GM15510 (cell line): ENCODE measurements around the gene SEMA3B.
A peak's percentile ranks its signal among the peaks of the same experiment; 100 is the strongest.

Experiments used
- POLR2A ChIP-seq: IDR thresholded peaks from 3 replicates; pipeline ENCODE4 v1.6.1; 2011; ENCODE audit warnings: borderline replicate concordance; ENCODE audit not compliant: insufficient read length; ENCODE audit errors: extremely low read depth

Gene SEMA3B

GRCh38 chr3:50235716-50236483 is 33.0 kb upstream of the SEMA3B start, which contains the start of gene GNAI2:
GNAI2 (plus strand) TSS chr3:50236204; CDS start chr3:50236336, 132 bp downstream.
- peak; percentile 98 for TF ChIP-seq POLR2A

- TF ChIP-seq POLR2A: no peak
These were observed 32.3 kb upstream of the SEMA3B start for GRCh38 chr3:50236484-50237132.

- no peak for TF ChIP-seq POLR2A
These were observed 31.8 kb upstream of the SEMA3B start for GRCh38 chr3:50237133-50237651.

GRCh38 chr3:50237754-50238548 is 31.0 kb upstream of the SEMA3B start:
- peak; percentile 65 for TF ChIP-seq POLR2A

- TF ChIP-seq POLR2A: no peak
These were observed 30.4 kb upstream of the SEMA3B start for GRCh38 chr3:50238549-50239026.

- no peak for TF ChIP-seq POLR2A
These were observed 29.3 kb upstream of the SEMA3B start for GRCh38 chr3:50239649-50240048.

- TF ChIP-seq POLR2A: no peak
These were observed 27.8 kb upstream of the SEMA3B start for GRCh38 chr3:50241163-50241562.

GRCh38 chr3:50241713-50242380 is 27.1 kb upstream of the SEMA3B start:
- TF ChIP-seq POLR2A: no peak

- no peak for TF ChIP-seq POLR2A
These were observed 26.6 kb upstream of the SEMA3B start for GRCh38 chr3:50242381-50242770.

GRCh38 chr3:50242851-50243542 is 25.9 kb upstream of the SEMA3B start:
- TF ChIP-seq POLR2A: no peak

GRCh38 chr3:50243543-50243895 is 25.4 kb upstream of the SEMA3B start:
- no peak for TF ChIP-seq POLR2A

GRCh38 chr3:50245251-50245745 is 23.6 kb upstream of the SEMA3B start:
- no peak for TF ChIP-seq POLR2A

GRCh38 chr3:50245831-50246516 is 23.0 kb upstream of the SEMA3B start:
- TF ChIP-seq POLR2A: peak; percentile 23
